ENCODE results near the gene PLA2G2F. TPM values are rescaled to one million over a fixed set of nuclear protein-coding genes. Genes with fewer than 3 reads are reported as not detected.

PLA2G2F gene
- total and polyA plus RNA-seq, 9 of the 15 experiments (the other 6 are each of a cell fraction or from before 2014, with no cell fraction given) = not detected

- TF ChIP-seq MGA (IDR thresholded peaks at IDR 0.05) = peak; percentile 83
- TF ChIP-seq HMG20B (CRISPR knock-in tag; IDR thresholded peaks at IDR 0.05) = no peak
- TF ChIP-seq TFAM (CRISPR knock-in tag; conservative IDR thresholded peaks at IDR 0.05) = no peak
- TF ChIP-seq ZBED1 (IDR thresholded peaks at IDR 0.05) = no peak
- peak; percentile 96 for TF ChIP-seq TCF3 (CRISPR knock-in tag; IDR thresholded peaks at IDR 0.05)
- TF ChIP-seq KLF16 (IDR thresholded peaks at IDR 0.05) = peak; percentile 96
- TF ChIP-seq HNRNPL (IDR thresholded peaks at IDR 0.05; ENCODE audit: low read depth, low read length) = no peak
- no peak for TF ChIP-seq ZKSCAN3 (CRISPR knock-in tag; IDR thresholded peaks at IDR 0.05)
- TF ChIP-seq BMI1 (IDR thresholded peaks at IDR 0.05; ENCODE audit: low read length) = no peak
- peak; percentile 46; the same call in 1 of the 2 replicates for TF ChIP-seq EP400 (IDR thresholded peaks at IDR 0.05)
- no peak for TF ChIP-seq BRF2 (IDR thresholded peaks at IDR 0.05; ENCODE audit: borderline replicate concordance, insufficient read depth, insufficient read length)
- peak; percentile 71 for TF ChIP-seq ZNF175 (CRISPR knock-in tag; IDR thresholded peaks at IDR 0.05; ENCODE audit: low read depth)
- no peak; the same call in 1 of the 2 replicates for TF ChIP-seq MXI1 (IDR thresholded peaks at IDR 0.05; ENCODE audit: low read depth, low read length)
- peak; percentile 82 for TF ChIP-seq ZNF384 (IDR thresholded peaks at IDR 0.05; ENCODE audit: low read depth, low read length)
- TF ChIP-seq FOXM1 (IDR thresholded peaks at IDR 0.05; ENCODE audit: low read depth) = peak; percentile 94
- TF ChIP-seq FOXM1 (CRISPR knock-in tag; IDR thresholded peaks at IDR 0.05; ENCODE audit: low read depth) = no peak
- TF ChIP-seq THRB (CRISPR knock-in tag; conservative IDR thresholded peaks at IDR 0.05) = no peak
- peak; percentile 78 for TF ChIP-seq CXXC5 (CRISPR knock-in tag; IDR thresholded peaks at IDR 0.05)
These were observed 59.8 kb downstream of the PLA2G2F start (continued) for GRCh38 chr1:20198918-20199317.

All from K562 (cell line).